GM19463 (cell line): Measurements from ENCODE around the gene GSN.

Experiments used
- ATAC-seq: cut with Tn5 transposase; IDR thresholded peaks from one replicate; pipeline ENCODE4 v1.9.1; 2021; ENCODE audit warnings: mild to moderate bottlenecking, moderate library complexity; ENCODE audit not compliant: unreplicated experiment

Gene GSN

DNA sequence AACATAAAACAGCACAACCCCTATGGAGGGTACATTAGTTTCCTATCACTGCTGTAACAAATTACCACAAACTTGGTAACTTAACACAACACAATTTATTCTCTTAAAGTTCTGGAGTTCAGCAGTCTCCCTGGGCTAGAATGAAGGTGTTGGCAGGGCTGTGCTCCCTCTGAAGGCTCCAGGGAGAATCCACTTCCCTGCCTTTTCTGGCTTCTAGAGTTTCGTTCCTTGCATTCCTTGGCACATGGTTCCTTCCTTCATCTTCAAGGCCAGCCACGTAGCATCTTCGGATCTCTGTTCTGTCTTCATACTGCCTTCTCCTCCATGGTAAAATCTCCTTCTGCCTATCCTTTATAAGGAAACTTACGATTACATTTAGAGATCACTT, 25.0 kb upstream of the GSN start:
- ATAC-seq, result no peak

- no peak for ATAC-seq
Observed at GRCh38 chr9:121246821-121247561, 21.0 kb upstream of the GSN start.

DNA sequence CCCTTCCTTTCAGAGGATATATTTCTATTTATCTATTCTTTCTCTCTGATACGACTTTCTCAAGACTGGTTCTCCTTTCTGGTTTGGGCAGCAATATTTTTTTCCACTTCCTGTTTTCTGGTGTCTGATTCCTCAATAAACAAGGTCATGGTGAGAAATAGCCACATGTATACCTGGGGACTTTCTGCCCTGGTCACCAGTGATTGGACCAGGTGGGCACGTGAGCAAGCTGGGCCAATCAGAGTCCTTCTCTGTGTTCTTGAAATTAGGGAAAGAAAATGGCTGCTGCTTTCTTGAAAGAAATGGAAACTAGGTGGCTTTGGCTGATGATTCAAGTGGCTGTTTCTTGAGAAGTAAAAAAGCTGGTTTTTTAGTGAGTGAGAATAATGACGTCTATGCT, 18.4 kb upstream of the GSN start:
- no peak for ATAC-seq

DNA sequence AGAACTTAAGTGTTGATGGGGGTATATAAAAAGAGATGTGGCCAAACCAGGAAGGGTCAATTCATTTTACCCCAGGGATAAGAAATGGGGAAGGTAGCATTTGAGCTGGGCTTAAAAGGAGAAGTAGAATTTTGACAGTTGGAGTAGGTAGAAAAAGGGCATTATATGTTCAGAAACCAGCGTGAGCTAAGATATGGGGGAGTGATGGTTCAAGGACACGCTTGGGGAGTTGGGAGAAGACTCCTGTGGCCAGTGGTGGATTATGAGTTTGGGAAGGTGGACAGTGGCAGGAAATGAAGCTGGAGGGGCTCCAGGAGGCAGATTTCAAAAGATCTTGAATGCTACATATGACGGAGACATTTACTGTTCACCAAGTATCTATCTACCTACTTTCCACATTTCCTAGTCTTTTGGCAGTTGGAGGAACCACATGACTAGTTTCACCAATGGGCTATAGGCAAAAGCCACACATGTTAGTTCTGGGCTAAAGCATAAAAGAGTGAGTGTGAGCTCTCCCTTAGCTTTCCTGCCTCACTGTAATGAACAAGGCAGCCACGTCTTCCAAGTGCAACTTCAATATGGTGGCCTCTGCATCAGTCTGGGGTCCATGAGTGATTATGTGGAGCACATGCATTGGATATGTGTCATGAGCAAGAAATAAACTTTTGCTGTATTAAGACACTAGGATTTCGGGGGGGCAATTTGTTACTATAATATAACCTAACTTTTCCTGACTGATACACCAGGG, 15.7 kb upstream of the GSN start:
- ATAC-seq, result no peak

DNA sequence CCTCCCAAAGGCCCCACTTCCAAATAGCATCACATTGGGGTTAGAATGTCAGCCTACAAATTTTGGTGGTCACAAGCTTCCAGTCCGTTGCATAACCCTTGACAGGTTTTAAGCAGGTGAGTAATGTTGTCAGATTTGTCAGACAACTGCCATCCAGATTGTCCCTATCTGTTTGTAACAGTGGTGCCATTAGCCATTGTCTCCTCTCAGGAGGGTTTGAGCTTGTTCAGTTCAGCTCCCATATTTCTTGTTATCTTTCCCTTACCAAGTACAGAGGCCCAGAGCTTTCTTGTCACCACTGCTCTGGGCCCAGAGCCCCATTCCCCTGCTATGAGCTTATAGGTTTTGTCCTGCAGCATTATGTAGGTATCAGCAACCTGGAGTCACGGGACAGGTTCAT, 14.8 kb upstream of the GSN start:
- ATAC-seq, result no peak

- no peak for ATAC-seq
Observed at GRCh38 chr9:121253821-121254501, 14.0 kb upstream of the GSN start.

DNA sequence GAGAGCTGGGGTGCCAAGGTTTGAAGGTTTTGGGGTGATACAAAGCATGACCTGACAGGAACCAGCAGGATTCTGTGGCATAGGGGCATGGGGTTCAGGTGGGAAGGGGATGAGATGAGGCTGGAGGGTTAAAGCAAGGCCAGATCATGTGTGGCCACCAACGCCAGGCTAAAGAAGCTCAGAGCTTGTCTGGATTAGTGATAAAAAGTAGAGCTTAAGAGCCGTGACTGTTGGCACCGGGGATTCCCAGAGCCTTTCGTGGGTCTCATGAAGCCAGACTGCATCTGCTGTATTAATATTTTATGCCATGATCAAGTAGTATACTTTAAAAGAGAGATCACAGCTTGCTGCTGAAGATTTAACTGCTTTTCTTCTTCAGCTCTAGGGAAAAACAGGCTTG, 8.5 kb upstream of the GSN start:
- no peak for ATAC-seq

DNA sequence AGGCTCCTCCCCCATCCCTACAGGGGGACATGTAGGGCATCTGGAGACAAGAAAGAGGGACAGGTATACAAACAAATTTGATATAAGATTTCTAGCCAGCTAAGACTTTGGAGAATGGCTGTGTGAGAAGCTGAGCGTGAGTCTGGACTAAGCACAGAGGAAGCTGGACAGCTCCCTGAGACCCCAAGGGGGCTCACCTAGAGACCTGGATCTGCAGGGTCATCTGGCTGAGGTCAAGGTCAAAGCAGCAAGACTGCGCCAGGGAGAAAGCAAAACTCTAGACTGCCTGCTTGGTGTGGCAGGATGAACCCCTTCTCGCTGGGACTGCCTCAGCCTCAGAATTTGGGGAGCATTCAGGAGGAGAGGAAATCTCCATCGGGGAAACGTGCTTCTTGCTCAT, 8.0 kb upstream of the GSN start:
- ATAC-seq, result no peak

- no peak for ATAC-seq
Observed at GRCh38 chr9:121260457-121261106, 7.4 kb upstream of the GSN start.

- ATAC-seq, result no peak
Observed at GRCh38 chr9:121261107-121261460, 6.9 kb upstream of the GSN start.

- no peak for ATAC-seq
Observed at GRCh38 chr9:121261755-121262154, 6.2 kb upstream of the GSN start.

- ATAC-seq, result no peak
Observed at GRCh38 chr9:121262423-121262822, 5.5 kb upstream of the GSN start.

- no peak for ATAC-seq
Observed at GRCh38 chr9:121262953-121263352, 5.0 kb upstream of the GSN start.

DNA sequence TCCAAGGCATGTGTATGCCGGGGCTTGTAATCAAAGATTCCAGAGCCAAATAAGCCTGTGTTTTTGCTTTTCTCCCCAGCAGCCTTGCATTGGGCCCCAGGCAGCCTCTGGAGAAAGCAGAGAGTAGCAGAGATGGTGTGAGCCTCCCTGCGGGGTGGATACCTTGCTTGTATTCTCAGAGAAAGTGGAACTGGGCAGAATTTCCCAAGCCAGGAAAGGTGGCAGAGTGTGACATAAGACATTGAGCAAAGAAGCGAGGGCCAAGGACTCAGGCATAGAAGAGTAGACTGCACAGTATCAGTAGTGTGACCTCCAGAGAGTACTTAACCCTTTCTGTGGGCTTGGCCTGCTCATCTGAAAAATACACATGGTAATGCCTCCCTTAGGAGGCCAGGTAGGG, 1.6 kb upstream of the GSN start:
- no peak for ATAC-seq

GRCh38 chr9:121266906-121267650, 884 bp upstream of the GSN start:
- ATAC-seq, result no peak

DNA sequence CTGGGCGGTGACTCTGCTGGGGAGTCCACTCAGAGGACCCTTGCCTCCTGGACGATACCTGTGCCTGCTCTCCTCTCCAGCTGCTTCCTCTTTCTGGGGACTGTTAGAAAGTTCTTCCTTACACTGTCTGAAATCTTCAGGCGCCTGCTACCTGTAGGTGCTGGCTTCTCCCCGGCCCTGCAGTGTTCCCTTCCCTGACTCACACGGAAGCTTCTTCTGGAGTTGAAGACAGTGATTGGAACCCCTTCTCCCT, 562 bp downstream of the GSN start:
- peak; percentile 25 for ATAC-seq

- ATAC-seq, result no peak
Observed at GRCh38 chr9:121268851-121269641, 1.1 kb downstream of the GSN start.

- no peak for ATAC-seq
Observed at GRCh38 chr9:121269642-121270254, 1.8 kb downstream of the GSN start.

DNA sequence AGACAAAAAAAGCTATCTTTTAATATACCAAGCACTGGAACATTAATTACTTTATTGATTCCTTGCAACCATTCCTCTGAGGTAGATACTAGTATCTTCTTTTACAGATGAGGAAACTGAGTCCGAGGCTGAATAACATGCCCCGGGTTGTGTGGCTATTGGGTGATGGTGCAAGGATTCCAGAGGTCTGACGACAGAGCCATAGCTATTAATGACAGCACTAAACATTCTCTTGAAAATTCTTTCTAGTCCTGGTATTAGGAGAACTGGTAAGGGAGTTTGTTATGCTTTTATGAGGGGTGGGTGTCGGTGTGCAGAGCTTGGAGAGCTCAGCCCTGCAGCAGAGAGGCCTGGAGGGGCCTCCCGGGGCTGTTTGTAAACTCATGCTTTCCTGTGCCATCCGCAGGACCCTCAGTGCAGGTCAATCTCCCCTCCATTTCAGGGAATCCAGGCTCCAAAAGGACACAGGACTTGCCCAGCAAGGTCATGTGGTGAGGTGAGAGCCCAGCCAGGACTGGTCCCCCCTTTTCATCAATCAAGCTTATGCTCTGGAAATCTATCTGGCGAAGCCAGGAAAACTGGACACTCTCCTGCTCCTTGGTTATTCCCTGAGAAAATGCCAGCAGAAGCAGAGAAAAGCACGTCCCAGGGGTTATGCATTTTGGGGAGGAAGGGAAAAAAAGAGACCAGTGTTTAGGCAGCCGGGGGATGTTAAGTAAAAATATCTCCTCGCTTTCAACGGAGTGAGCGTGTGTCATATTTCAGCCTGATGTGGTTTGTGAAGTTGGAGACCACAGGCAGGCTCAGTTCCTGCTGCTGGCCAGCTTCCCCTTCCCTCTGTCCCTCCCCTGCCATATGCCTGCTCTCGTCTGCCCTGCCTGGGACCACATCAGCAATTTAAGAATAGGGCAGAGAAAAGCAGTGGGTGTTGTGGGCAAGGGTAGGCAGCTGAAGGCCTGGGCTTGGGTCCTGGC, 3.7 kb downstream of the GSN start:
- ATAC-seq, result no peak
